ENCODE measurements around the gene C20orf144. TPM values are rescaled to one million over a fixed set of nuclear protein-coding genes. Genes with fewer than 3 reads are reported as not detected.

Gene C20orf144
- total RNA-seq, 2 donors from 2014 or later = 0.12 to 0.81 TPM

DNA sequence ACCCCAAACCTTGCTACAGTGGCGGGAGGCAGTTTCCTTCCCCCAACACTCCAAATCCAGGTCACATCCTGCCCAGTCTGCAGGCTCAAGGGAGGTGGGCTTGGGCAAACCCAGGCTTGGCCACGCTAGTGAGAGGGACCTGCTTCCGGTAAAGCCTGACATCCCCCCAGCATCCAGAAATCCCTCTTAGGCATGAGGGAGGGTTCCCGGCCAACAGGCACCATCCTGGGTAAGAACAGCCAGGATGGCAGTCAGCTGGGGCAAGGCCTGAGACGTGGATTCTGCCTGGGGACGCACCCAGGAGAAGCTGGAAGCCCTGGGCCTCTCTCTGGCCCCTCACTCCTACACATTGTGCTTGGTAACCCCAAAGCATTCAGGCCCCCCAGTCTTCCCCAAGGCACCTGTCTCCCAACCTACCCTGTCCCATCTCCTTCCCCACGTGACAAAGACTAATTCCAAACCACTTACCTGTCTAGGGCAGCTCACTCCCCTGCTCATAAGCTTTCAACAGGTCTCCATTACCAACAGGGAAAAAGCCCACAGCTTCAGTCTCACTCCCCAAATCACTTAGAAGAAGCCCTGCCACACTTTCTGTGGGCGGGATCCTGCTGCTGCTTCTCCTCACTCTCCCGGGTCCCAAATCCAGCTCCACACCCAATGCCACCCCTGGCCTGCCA lies 2.1 kb downstream of the C20orf144 start:
- H3K4me1 Mint-ChIP-seq (ENCODE audit: low read depth in 2 of 2) = peaks cover 22 to 29% of the 10 kb centered on the region in 2 donors
- H3K9me3 Mint-ChIP-seq = no peaks in the 10 kb centered on the region
- H3K27ac Mint-ChIP-seq = peak overlapping the region; percentile 80 to 86
- H3K36me3 Mint-ChIP-seq = no peaks in the 10 kb centered on the region
- no peaks in the 10 kb centered on the region for H3K27me3 Mint-ChIP-seq
- ATAC-seq = no peak
- no peak for DNase-seq (ENCODE audit: low spot score)
- peak overlapping the region; percentile 87 for H3K4me3 Mint-ChIP-seq

DNA sequence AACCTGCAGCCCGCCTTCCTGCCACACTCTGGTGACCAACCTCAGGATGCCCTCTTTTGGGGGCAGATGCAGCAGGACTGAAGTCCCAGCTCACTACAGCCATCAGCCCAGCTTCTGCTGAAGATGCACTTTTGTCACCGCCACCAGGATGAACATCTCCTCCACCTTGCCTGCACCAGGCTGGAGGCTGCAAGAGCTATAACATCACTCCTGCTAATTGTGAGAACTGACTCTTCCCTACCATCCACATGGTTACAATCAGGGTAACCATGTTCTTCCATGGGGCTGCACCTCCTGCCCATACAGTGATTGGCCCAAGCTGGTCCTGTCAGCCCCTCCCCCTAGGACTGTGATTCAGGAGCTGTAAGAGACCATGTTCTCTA lies 2.6 kb downstream of the C20orf144 start:
- H3K27ac Mint-ChIP-seq = peak overlapping the region; percentile 80 to 86

DNA sequence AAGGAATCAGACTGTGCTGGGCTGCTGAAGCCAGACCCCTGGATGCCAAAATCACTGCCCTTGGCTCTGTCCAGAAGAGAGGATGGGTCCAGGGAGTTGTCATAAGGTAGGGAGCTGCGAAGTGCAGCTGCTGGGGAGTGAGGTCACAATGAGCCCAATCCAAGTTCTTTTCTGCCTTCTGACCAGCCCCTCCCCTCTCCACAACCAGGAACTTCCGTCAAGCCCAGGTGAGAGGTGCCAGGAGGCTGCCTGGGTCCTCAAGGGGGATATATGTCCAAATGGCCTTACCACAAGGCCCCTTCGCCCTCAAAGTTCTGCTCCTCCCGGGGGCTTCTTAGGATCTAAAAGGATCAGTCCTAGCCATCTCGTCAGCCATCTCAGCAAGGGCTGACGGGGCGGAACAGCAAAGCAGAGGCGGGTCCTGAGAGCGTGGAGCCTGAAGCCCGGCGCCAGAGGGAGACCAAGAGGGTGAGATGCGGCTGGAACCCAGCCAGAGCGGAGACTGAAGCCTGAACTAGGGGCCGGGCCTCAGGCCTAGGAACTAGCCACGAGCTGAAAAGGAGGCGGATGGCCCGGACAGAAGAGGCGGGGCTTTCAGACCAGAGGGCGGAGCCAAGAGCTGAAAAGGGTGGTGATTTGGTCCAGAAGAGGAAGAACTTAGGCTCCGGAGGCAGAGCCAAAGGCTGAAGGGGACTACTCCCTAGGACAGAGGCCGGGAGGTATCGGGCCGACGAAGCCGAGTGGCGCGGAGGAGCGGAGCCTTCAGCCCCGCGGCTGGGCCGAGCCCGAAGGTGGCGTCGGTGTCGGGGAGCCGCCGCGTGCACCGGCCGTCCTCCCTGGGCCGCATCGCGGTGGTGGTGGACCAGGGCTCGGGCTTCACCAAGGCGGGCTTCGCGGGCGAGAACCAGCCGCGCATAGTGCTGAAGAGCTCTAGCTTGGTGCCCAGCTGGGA lies 4.4 kb downstream of the C20orf144 start, which contains the start of gene ACTL10:
TSS of gene ACTL10 (plus strand) at position 651 of the 952 bp plus-strand sequence. CDS start 555 bp downstream, outside the sequence.
- Mint-ChIP-seq H3K4me3 (peak within 1 kb of the TSS; percentile 93), H3K36me3 (no peaks in the 10 kb centered on the region), H3K27me3 (no peaks in the 10 kb centered on the region), H3K27ac (peak within 1 kb of the TSS; percentile 80 to 86), H3K4me1 (ENCODE audit: low read depth in 2 of 2) (peaks cover 22 to 31% of the 10 kb centered on the region in 2 donors), H3K9me3 (no peaks in the 10 kb centered on the region)
- DNase-seq (ENCODE audit: low spot score) (peak; percentile 92), ATAC-seq (peak; percentile 81 to 87)

More for the DNA sequence above, 2.6 kb downstream of the C20orf144 start:
- Mint-ChIP-seq H3K4me1 (ENCODE audit: low read depth in 2 of 2) (peaks cover 22 to 30% of the 10 kb centered on the region in 2 donors), H3K27me3 (no peaks in the 10 kb centered on the region), H3K9me3 (no peaks in the 10 kb centered on the region), H3K36me3 (no peaks in the 10 kb centered on the region), H3K4me3 (peak overlapping the region; percentile 87)
- no peak for ATAC-seq
- DNase-seq (ENCODE audit: low spot score) = no peak

DNA sequence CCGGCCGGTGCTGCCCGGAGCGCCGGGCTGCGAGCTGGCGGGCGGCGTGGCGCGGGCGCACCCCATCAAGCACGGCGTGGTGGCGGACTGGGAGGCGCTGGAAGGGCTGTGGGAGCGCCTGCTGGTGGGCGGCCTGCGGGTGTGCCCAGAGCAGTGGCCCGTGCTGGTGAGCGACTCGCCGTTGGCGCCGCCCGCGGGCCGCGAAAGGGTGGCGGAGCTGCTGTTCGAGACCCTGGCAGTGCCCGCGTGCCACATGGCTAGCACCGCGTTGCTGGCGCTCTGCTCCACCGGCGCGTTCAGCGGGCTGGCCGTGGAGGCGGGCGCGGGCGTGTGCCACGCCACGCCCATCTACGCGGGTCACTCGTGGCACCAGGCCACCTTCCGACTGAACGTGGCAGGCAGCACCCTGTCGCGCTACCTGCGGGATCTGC lies 5.1 kb downstream of the C20orf144 start:
- peaks cover 22 to 35% of the 10 kb centered on the region in 2 donors for H3K4me1 Mint-ChIP-seq (ENCODE audit: low read depth in 2 of 2)
- no peak for DNase-seq (ENCODE audit: low spot score)
- peak overlapping the region; percentile 74 to 80 for H3K27ac Mint-ChIP-seq
- H3K4me3 Mint-ChIP-seq = peak overlapping the region; percentile 78
- ATAC-seq = peak; percentile 37 to 46
- no peaks in the 10 kb centered on the region for H3K27me3 Mint-ChIP-seq
- no peaks in the 10 kb centered on the region for H3K36me3 Mint-ChIP-seq
- H3K9me3 Mint-ChIP-seq = no peaks in the 10 kb centered on the region

DNA sequence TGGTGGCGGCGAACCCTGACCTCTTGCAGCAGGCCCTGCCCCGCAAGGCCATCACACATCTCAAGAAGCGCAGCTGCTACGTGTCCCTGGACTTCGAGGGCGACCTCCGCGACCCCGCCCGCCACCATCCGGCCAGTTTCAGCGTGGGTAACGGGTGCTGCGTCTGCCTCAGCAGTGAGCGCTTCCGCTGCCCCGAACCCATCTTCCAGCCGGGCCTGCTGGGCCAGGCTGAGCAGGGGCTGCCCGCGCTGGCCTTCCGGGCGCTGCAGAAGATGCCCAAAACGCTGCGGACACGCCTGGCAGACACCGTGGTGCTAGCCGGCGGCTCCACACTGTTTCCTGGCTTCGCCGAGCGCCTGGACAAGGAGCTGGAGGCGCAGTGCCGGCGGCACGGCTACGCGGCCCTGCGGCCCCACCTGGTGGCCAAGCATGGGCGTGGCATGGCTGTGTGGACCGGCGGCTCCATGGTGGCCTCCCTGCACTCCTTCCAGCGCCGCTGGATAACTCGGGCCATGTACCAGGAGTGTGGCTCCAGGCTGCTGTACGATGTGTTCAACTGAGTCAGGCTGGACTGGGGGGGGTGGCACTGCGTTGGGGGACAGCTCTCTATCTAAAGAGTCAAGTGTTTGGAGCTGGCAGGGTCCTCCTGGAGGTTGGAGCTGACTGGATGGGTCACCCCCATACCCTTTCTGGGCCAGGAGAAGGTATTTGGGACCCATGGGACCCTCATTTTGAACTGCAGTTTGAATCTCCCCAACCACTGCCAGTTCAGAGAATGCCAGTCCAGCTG lies 5.7 kb downstream of the C20orf144 start:
- Mint-ChIP-seq H3K9me3 (no peaks in the 10 kb centered on the region), H3K4me3 (peak overlapping the region; percentile 78), H3K4me1 (ENCODE audit: low read depth in 2 of 2) (peaks cover 20 to 34% of the 10 kb centered on the region in 2 donors), H3K36me3 (no peaks in the 10 kb centered on the region), H3K27me3 (no peaks in the 10 kb centered on the region), H3K27ac (peak overlapping the region; percentile 33 to 47)
- ATAC-seq (peak; percentile 69 to 76), DNase-seq (ENCODE audit: low spot score) (peak; percentile 82)

DNA sequence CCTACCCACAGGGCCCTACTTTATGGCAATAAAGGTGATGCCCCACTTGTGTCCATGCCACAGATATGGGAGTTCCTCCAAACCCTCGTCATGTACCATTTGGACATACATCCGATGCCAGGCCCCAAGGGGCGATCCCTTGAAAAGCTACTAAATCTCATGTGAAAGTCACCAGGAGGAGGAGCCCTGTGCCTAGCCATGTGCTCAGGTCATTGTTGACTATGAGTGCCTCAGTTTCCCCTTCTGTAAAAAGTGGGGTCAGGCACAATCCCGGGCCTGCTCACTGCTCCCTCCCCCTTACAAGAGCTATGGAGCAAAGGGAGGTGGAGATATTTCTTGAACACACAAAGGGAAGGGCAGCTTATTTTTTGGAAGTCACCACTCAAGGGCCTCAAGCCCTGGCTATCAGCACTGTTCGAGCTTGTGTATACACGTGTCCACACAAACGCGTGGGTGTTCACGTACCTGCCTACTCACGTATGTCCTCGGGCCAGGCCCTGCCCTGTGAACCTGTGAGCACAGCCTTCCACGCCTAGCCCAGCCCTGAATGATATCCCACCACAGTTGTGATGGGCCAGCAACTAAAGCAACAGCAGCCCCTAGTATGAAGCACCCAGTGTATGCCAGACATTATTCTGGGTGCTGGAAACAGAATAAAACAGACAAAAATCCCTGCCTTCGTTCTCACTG lies 6.5 kb downstream of the C20orf144 start:
- Mint-ChIP-seq H3K27me3 (no peaks in the 10 kb centered on the region), H3K9me3 (no peaks in the 10 kb centered on the region), H3K4me1 (ENCODE audit: low read depth in 2 of 2) (peaks cover 24 to 39% of the 10 kb centered on the region in 2 donors), H3K36me3 (no peaks in the 10 kb centered on the region), H3K4me3 (peak overlapping the region; percentile 78), H3K27ac (peak overlapping the region in 1 of 2 donors; percentile 33)
- DNase-seq (ENCODE audit: low spot score) (no peak), ATAC-seq (no peak)

DNA sequence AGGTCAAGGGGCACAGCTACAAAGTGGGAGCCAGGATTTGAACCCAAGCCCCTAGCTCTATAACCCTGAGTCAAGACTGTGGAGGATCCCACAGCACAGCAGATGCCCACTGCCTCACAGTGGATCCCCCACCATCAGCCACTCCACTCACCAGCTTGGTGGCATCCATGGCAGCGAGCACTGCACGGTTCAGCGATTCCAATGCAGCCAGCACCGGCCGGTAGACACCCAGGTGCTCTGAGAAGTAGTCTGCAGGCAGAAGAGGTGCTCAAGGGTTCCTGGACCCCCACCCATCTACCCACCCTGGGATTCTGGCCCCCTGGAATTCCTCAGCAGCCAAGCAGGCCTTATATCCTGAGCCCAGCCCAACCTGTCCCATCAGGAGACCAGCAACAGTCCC lies 7.1 kb downstream of the C20orf144 start:
- no peak for DNase-seq (ENCODE audit: low spot score)
- Mint-ChIP-seq H3K9me3 (no peaks in the 10 kb centered on the region), H3K27ac (no peak overlapping the region), H3K36me3 (no peaks in the 10 kb centered on the region), H3K27me3 (no peaks in the 10 kb centered on the region), H3K4me1 (ENCODE audit: low read depth in 2 of 2) (peaks cover 28 to 38% of the 10 kb centered on the region in 2 donors), H3K4me3 (no peak overlapping the region)
- no peak for ATAC-seq

DNA sequence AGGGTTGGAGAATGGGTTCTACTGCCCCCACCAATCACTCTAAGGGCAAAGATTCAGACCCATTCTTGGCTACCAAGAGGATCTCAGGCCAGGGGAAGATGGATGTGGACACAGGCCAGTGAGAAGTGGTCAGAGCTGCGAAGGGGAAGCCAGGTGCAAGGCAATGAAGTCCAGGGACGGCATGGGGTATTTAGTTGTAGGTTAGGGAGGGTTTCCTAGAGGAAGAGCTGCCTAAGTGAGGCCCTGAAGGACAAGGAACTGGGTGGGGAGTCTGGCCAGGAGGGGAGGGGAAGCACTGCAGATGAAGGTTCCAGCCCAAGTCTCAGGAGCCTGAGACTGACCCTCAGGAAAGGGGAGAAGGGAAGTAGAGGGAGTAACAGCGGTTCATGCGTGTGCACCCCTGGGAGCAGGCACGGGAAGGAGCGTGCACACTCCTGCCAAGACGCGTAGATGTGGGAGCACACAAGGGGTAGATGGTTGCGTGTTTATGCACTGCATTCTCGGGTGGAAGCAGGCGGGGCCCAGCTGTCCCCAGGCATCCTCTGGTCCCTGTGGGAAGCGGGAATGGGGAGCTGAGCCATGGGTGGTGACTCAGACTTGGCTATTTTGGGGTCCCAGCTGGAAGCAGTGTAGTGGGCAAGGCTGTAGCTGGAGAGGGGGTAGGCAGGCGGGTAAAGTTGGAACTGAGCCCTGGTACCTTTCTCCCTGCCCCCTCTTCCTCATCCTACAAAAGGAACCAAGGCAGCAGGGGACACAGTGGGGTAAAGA lies 7.9 kb downstream of the C20orf144 start:
- Mint-ChIP-seq H3K4me3 (peak overlapping the region; percentile 6), H3K27ac (no peak overlapping the region), H3K9me3 (no peaks in the 10 kb centered on the region), H3K4me1 (ENCODE audit: low read depth in 2 of 2) (peaks cover 24 to 33% of the 10 kb centered on the region in 2 donors), H3K27me3 (no peaks in the 10 kb centered on the region), H3K36me3 (no peaks in the 10 kb centered on the region)
- ATAC-seq (no peak), DNase-seq (ENCODE audit: low spot score) (no peak)

DNA sequence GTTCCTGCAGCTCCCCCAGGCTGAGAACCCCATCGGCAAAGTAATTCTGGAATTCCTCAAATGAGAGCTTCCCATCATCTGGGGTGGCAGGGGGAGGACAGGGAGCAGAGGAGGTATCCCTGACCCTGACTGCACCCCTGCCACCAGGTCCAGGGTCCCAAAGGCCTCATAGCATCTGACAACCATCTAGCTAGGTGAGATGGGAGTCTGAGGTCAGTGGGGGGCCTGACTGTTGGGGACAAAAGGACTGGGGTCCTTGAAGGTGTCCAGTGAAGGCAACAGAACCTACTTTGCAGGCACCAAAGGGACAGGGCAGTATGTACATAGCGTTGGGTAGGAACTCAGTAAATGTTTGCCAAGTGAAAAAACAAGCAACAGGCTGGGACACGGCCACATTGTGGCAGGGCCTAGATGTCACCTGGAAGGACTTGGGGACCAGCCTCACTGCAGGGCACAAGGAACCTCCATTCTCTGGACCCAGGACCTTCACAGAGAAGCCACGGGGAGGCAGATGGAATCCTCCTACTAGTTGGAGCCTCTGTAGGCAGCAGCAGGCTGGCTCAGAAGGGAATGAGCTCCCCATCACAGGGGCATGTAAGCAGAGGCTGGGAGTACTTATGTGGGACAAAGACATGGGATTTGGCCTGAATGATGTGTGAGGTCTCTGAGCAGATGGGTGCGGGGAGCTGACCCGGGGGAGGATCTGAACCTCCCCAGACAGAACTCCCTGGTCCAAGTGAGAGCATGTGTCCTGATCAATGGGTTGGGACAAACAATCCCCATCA lies 8.8 kb downstream of the C20orf144 start:
- Mint-ChIP-seq H3K27ac (no peak overlapping the region), H3K36me3 (no peaks in the 10 kb centered on the region), H3K27me3 (no peaks in the 10 kb centered on the region), H3K9me3 (no peaks in the 10 kb centered on the region), H3K4me1 (ENCODE audit: low read depth in 2 of 2) (peaks cover 28 to 30% of the 10 kb centered on the region in 2 donors), H3K4me3 (no peak overlapping the region)
- no peak for ATAC-seq
- no peak for DNase-seq (ENCODE audit: low spot score)

DNA sequence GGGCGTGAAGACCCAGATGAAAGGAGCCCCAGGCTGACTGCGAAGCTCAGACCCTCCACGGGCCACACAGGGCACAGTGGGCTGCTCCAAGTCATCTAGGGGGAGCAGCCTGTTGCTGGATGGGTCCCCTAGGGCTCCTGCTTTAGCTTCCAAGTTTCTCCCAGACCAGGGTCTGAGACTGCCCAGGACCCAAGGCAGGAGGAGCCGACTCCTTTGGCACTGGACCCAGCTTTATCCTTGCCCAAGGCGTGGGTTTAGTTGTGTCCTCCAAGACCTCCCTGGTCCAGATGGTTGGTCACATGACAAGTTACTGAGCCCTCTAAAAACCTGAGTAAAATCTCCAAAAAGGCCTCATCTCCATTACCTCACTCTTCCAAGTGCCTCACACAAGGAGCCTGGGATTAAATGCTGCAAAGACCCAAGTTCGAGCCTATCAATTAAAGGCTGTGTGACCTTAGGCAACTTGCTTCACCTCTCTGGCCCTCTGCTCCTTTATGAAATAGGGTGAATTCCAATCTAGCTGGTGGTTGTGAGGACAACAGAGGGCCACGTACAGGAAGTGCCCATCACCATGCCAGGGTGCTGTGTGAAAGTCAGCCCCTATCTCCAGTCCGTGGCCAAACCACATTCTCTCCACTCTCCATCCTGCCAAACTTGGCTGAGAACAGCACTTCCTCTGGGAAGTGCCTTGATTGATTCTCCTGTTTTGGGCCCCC lies 9.6 kb downstream of the C20orf144 start:
- no peak for DNase-seq (ENCODE audit: low spot score)
- Mint-ChIP-seq H3K4me3 (no peak overlapping the region), H3K27ac (no peak overlapping the region), H3K36me3 (no peaks in the 10 kb centered on the region), H3K9me3 (no peaks in the 10 kb centered on the region), H3K27me3 (no peaks in the 10 kb centered on the region), H3K4me1 (ENCODE audit: low read depth in 2 of 2) (peaks cover 22 to 23% of the 10 kb centered on the region in 2 donors)
- ATAC-seq = no peak

DNA sequence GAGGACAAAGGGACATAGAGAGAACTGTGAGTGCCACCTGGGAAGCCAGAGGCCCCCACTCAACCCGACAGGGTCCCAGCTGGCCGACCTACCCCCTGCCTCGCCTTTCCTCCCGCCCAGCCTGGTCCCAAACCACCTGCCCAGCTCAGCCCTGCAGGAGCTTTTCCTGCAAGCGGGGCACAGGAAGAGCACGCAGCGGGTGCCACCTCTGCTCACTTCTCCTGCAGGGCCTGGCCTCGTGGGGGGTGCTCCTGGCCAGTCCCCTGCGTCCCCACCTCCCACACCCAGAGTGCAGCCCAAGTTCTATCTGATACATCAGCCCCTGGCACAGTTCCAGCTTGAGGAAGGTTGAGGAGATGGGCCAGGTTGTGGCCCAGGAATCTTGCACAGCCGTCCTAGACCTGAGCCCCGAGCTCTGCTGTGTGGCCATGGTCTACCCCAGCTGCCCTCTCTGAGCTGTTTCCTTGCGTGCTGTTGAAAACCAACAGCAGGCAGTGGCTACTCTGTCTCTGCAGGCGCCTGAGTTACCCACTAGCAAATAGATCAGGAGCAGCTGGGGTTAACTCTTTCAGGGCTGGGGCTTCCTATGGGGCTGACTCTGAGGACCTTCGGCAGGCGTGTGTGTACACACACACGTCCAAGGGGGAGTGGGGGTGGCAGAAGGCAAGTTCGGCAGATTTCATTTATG lies 10.4 kb downstream of the C20orf144 start:
- Mint-ChIP-seq H3K9me3 (no peaks in the 10 kb centered on the region), H3K4me1 (ENCODE audit: low read depth in 2 of 2) (peaks cover 22% of the 10 kb centered on the region in 2 donors), H3K4me3 (peak overlapping the region; percentile 98), H3K27me3 (no peaks in the 10 kb centered on the region), H3K36me3 (no peaks in the 10 kb centered on the region), H3K27ac (peak overlapping the region in 1 of 2 donors; percentile 29)
- DNase-seq (ENCODE audit: low spot score) = no peak
- ATAC-seq = no peak
